Astrocyte (in vitro differentiated cells and primary cell): ENCODE data around the gene ZBP1.

Source experiments
- EZH2 ChIP-seq: IDR thresholded peaks from 2 replicates; pipeline ENCODE4 v1.6.1; 2012; ENCODE audit warnings: mild to moderate bottlenecking, low read length, inconsistent platforms; ENCODE audit not compliant: insufficient read depth
- TF ChIP-seq, protein P1 (sequence below): IDR thresholded peaks from 2 replicates; pipeline ENCODE4 v1.5.1; 2011; ENCODE audit warnings: low read depth, mild to moderate bottlenecking, inconsistent platforms, low read length, moderate library complexity; ENCODE audit not compliant: insufficient read depth

GRCh38 chr20:57566399-57566798 lies 53.8 kb downstream of the ZBP1 start:
- TF ChIP-seq EZH2 = no peak
- TF ChIP-seq, protein P1, sequence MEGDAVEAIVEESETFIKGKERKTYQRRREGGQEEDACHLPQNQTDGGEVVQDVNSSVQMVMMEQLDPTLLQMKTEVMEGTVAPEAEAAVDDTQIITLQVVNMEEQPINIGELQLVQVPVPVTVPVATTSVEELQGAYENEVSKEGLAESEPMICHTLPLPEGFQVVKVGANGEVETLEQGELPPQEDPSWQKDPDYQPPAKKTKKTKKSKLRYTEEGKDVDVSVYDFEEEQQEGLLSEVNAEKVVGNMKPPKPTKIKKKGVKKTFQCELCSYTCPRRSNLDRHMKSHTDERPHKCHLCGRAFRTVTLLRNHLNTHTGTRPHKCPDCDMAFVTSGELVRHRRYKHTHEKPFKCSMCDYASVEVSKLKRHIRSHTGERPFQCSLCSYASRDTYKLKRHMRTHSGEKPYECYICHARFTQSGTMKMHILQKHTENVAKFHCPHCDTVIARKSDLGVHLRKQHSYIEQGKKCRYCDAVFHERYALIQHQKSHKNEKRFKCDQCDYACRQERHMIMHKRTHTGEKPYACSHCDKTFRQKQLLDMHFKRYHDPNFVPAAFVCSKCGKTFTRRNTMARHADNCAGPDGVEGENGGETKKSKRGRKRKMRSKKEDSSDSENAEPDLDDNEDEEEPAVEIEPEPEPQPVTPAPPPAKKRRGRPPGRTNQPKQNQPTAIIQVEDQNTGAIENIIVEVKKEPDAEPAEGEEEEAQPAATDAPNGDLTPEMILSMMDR = no peak
